Hematopoietic multipotent progenitor cell (in vitro differentiated cells): ENCODE results near the gene ALPP. TPM values are rescaled to one million over a fixed set of nuclear protein-coding genes. Genes with fewer than 3 reads are reported as not detected.
"Not testable (repeated sequence)": the region's sequence is repeated elsewhere in the genome, so short reads cannot be mapped to it uniquely, and the experiment has no call there.

ENCODE experiments used
- DNase-seq, 3 donors: peaks; one replicate each; pipeline ENCODE4 v3.0.0-alpha.2; 2011 to 2015; ENCODE audit warnings: low read depth in 2 of 3, low spot score in 2 of 3
- total RNA-seq: library from RNA; depleted of rRNA; stranded (reverse); fragments of >200 nt; gene quantifications from one replicate; pipeline ENCODE4 v1.2.3, GENCODE V29; 2012

ALPP gene
- total RNA-seq, 1 donor, result 0.27 TPM

- DNase-seq, result no peak
Observed at GRCh38 chr2:232400256-232401015, 21.9 kb downstream of the ALPP start.

GRCh38 chr2:232402518-232402917, 24.0 kb downstream of the ALPP start:
- no peak for DNase-seq

GRCh38 chr2:232405943-232406510, 27.5 kb downstream of the ALPP start:
- DNase-seq, result no peak

- no peak for DNase-seq
Observed at GRCh38 chr2:232406556-232407310, 28.2 kb downstream of the ALPP start, which contains the start of gene ALPG. Gene ALPG, plus strand, starts transcription at chr2:232406844. Its CDS starts 51 bp downstream, at chr2:232406895.

- not testable (repeated sequence) for DNase-seq
Observed at GRCh38 chr2:232407428-232408150, 29.0 kb downstream of the ALPP start.

GRCh38 chr2:232408269-232408668, 29.7 kb downstream of the ALPP start:
- DNase-seq, result not testable (repeated sequence)

- not testable (repeated sequence) for DNase-seq
Observed at GRCh38 chr2:232409617-232410016, 31.1 kb downstream of the ALPP start.

- no peak for DNase-seq
Observed at GRCh38 chr2:232410238-232410900, 31.8 kb downstream of the ALPP start.

- DNase-seq, result no peak
Observed at GRCh38 chr2:232411901-232412629, 33.5 kb downstream of the ALPP start.

GRCh38 chr2:232412986-232413385, 34.4 kb downstream of the ALPP start:
- DNase-seq, result no peak

GRCh38 chr2:232415138-232415690, 36.7 kb downstream of the ALPP start:
- DNase-seq, result no peak

- DNase-seq, result no peak
Observed at GRCh38 chr2:232415736-232416520, 37.4 kb downstream of the ALPP start.

GRCh38 chr2:232416521-232417470, 38.2 kb downstream of the ALPP start:
- no peak for DNase-seq

GRCh38 chr2:232417489-232417888, 38.9 kb downstream of the ALPP start:
- DNase-seq, result no peak

GRCh38 chr2:232418056-232418455, 39.5 kb downstream of the ALPP start:
- no peak for DNase-seq

- DNase-seq, result peak in 2 of 3 donors; percentile 74 to 76
Observed at GRCh38 chr2:232418466-232419244, 40.1 kb downstream of the ALPP start.
